ENCODE results near the gene PACRG.
A peak's percentile ranks its signal among the peaks of the same experiment; 100 is the strongest.

Gene PACRG

DNA sequence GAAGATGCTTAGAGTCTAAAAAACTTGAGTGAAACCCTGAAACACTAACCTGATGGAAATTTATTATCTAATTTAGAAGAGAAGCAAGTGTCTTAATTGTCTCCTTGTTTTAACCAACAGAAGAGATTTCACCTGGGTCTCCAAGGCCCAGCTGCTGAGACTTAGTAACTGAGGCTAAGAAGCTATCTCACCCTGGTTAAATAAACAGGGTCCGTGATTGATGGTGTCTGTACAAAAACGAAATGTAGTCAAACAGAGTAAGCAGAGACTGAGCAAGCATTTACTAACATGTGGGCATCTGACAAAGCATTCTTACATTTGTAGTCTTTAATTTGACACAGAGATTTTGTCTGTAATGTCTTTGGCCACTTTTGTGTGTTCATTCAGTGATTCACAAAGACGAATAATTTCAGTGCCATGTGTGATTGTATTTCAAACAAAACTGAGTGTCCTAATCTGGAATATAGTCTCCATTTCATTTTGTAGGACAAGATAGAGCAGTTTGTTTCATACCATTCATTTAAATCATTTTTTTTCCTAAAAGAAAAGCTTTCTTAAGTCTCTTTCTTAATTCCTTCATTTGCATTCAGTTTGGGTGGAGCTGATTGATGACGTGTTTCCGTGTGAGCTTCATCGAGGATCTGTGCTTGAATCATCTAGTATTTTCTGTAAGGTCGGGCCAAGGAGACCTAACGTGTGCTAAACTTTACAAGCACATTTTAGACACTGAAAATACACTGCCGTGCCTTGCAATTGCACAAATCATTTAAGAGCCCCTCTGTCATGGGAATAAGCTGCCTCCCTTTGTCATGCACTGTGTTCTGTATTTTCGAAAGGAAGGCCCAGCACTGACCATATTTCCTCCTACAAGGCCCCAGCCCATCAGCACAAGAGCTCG, 516.2 kb downstream of the PACRG start:
- DNase-seq (ENCODE audit: low spot score): peak; percentile 64

DNA sequence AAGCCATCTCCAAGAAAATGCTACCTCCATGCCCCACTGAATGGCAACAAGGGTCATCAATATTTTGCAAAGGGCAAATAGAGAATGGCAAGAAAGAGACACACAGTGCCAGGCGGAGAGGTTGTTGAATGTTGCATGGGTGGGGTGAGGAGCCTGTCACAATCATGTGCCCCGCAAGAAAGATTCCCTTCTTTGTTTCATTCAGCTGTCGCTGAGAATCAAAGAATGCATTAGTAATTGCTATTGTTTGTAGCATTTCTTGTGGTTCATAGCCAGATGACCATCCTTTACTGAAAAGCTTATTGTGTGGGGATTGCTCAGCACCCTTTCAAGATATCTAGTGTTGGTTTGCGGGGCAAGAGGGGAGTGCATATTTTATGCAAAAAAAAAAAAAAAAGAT, 520.3 kb downstream of the PACRG start:
- peak; percentile 97 for DNase-seq (ENCODE audit: low spot score)

DNA sequence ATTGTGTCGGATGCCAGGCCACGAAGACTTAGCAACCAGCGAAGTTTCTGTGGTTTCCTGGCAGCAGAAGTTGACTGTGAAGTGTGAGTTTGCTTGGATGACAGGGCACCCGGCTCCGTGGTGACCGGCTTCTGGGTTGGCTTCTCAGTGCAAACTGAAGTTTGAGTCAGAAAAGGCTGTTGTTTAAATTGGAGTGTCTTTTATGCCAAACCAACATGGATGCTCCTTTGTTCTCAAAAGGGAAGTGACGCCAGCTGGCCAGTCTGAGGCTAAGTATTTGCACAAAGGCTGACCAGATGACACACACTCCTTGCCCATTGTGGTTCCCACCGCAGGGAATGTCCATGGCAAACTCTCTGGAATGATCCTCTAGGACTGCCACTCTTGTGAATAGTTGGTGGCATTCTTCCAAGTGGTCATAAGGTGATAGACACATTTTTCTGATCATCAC, 521.9 kb downstream of the PACRG start:
- DNase-seq (ENCODE audit: low spot score): peak; percentile 83

GRCh38 chr6:163250116-163250515, 522.3 kb downstream of the PACRG start:
- DNase-seq (ENCODE audit: low spot score): no peak

DNA sequence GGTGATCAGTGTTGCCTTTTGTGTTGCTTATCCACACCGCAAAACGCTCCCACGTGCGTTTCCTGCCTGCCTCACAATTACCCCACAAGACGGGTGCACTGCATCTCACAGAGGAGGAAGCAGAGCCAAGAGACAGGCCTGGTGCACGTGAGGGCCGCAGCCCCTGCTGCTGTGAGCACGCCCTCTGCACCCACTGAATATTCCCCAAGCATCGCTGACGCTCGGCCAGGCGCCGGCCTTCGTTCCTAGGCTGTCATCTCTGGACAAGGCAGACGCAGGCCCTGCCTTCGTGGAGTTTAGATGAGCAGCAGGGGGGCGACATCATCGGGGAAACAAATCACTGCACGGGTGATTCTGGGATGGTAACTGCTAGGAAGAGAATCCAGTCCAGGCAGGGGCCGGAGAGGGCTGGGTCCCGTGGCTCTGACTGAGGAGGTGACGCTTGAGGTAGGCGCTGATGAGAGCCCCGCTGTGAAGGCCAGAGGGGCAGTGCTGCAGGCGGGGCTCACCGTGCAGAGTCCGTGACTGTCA, 524.4 kb downstream of the PACRG start:
- peak; percentile 62 for DNase-seq (ENCODE audit: low spot score)

DNA sequence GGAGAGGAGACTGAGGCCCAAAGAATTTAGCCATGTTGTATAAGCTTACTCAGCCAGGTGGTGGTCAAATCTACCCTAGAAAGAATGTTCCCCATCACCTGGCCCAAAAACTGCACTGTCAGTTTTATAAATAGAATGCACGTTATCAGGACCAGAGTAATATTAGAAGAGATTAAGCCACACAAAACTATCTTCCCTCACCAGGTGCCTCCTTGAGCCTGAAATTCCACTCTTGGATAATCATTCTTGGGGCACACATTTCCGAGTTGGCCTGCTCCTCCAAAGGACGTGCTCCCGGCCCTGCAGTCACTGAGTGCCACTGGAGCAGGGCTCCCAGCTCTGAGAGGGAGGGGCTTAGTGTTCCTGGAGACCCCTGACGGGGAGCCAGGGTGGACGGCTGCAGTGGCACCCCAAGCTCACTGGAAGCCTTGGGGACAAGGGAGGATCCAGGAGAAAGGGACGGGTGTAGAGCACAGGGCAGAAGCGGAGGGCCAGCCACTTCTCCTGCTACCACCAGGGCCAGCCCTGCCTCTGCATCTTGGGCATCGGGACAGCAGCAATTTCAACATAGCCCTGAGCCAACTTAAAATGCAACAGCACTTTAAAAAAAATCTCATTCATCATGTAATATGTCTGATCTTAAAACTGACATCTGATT, 525.9 kb downstream of the PACRG start:
- DNase-seq (ENCODE audit: low spot score): no peak

- peak; percentile 93 for DNase-seq (ENCODE audit: low spot score)
Measured at GRCh38 chr6:163254341-163254835, 526.6 kb downstream of the PACRG start.

- no peak for DNase-seq (ENCODE audit: low spot score)
Measured at GRCh38 chr6:163255265-163255664, 527.5 kb downstream of the PACRG start.

DNA sequence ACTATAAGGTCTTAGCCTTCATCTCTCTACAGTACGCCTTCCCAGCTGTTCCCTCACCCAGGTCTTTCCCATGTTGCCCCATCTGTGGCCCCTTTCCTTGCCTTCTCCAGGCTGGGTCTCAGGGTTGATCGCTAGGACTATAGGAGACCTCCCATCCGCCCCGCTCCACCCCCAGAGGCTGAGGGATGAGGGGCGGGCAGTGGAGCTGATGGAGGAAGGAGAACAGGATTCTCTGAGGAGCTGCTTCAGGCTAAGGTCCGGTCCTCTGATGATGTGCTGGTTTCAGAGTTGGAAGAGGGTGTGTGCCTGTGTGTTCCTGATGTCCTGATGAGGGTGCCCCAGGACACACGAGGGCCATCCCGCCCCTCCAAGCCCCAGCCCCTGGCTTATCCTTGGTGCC, 531.9 kb downstream of the PACRG start:
- no peak for DNase-seq (ENCODE audit: low spot score)

- DNase-seq (ENCODE audit: low spot score): peak; percentile 82
Measured at GRCh38 chr6:163260111-163260895, 532.5 kb downstream of the PACRG start.

DNA sequence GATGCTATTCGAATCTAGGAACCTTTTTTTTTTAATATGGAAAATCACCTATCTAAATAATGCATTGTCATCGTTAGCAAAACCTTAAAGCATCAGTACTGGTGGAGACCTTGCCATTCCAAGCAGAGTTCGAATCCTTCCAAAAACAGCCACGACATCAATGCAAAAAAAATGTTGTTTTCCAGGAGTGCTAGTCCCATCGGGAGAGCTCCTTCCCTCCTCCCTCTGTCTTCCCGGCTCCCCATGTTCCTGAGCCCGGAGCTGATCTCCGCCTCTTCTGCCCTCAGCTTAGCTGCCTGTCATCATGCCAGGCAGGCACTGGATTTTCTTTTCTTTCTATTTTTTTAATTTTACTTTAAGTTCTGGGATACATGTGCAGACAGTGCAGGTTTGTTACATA, 533.1 kb downstream of the PACRG start:
- peak; percentile 74 for DNase-seq (ENCODE audit: low spot score)

GRCh38 chr6:163261361-163261760, 533.6 kb downstream of the PACRG start:
- DNase-seq (ENCODE audit: low spot score): no peak

- no peak for DNase-seq (ENCODE audit: low spot score)
Measured at GRCh38 chr6:163262080-163262479, 534.3 kb downstream of the PACRG start.

DNA sequence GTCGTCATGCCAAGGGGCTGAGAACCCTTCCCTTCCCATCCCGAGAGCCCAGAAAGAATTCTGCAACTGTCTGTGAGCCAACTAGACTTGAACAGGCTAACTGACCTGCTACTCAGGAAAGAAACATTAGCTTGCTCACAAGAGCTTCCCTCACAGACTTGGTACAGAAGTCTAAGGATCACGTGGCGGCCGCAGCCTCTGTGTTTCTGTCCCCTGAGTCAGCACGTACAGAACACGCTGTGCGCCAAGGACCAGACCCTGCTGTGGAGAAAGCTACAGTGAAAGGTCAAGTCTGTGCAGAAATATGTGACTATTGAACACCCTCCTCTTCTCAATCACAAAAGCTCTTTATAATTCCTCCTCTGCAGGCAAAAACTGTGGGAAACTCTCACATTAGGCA, 535.4 kb downstream of the PACRG start:
- peak; percentile 85 for DNase-seq (ENCODE audit: low spot score)

DNA sequence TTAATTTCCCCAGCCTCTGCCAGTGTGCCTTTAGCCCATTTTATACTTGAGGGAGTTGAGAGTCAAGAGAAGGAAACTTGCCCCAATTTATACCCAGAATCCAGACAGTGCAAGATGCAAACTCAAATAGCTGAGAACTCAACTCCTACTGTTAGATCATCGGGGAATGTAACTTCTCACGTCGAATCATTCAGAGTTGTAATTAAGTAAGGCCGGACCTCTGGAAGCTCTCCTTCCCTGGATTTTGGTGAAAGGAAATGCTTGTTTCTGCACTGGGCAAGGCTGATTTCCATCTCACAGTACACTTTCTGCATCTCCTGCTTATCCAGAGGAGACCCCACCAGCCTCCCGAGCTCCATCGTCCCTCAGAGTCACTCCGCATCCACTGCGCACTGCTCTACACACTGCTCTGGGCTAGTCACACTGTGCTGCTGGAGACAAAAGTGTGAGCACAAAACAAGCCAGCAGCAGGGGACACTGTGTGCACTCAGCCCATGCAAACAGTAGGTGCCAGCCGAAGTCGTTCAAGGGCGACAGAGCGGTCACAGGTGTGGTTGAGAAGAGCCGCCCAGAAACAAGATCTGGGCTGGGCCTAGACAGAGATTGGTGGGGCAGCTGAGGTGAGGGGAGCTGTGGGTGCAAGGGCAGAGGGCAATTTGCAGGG, 536.4 kb downstream of the PACRG start:
- DNase-seq (ENCODE audit: low spot score): peak; percentile 80

DNA sequence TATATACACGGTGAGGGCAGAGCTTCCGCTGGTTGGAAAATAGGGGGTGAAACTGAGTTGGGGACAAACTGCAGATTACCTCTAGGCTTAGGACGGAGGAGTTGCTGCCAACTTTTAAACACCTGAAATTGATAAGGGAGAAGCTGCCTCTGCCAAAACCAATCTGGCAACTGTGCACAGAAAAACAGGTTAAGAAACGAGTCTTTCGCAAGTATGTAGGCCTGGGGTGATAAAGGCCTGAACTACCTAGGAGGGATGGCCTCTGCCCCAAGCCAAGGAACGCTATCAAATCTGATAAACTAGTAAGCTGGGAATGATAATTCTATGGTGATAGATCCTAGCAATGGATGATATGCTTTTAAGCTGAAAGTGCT, 536.9 kb downstream of the PACRG start:
- no peak for DNase-seq (ENCODE audit: low spot score)

GRCh38 chr6:163281634-163282033, 553.9 kb downstream of the PACRG start:
- DNase-seq (ENCODE audit: low spot score): no peak

- DNase-seq (ENCODE audit: low spot score): no peak
Measured at GRCh38 chr6:163282672-163283071, 554.9 kb downstream of the PACRG start.

GRCh38 chr6:163284151-163284550, 556.4 kb downstream of the PACRG start:
- DNase-seq (ENCODE audit: low spot score): peak; percentile 61

GRCh38 chr6:163285691-163286090, 557.9 kb downstream of the PACRG start:
- DNase-seq (ENCODE audit: low spot score): peak; percentile 84

DNA sequence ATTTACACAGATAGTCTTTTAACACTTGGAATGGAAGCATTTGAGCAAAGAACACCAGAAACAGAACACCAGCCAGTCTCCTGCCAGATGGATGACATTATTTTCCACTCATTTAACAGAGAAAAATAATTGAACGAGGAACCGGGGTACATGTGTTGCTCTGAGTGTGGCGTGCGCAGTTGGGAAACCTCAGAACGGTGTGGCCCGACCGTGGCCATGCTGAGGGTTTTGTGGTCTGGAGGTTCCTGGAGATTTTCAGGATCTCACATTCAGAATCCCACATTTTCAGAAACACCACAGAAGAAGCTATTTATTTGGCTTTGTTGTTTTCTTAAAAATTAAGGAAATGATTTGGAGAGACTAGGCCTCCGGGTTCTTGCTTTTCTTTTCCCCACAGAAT, 559.9 kb downstream of the PACRG start:
- no peak for DNase-seq (ENCODE audit: low spot score)

DNA sequence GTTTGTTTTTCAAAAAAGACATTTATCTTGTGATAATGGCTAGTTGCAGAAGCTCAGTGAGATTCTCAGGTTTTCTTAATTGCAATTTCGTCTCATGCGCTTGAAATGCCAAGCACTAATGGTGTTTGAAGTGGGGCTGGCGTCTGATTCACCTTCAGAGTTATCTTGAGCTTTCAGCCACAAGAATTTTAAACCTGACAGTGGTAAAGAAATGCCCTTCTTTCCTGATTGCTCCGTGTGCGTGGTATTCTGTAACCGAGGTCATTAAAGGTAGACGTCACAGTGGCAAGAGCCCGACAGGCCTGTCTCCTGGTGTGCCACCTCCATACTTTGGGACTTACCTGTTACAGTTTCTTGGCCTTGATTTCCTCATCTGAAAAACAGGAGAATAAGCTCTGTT, 560.3 kb downstream of the PACRG start:
- DNase-seq (ENCODE audit: low spot score): no peak

Measured in globus pallidus (tissue), 1 donor.